WTC11 (cell line): Measurements from ENCODE around the gene CTDP1. TPM values are rescaled to one million over a fixed set of nuclear protein-coding genes. Genes with fewer than 3 reads are reported as not detected.
A peak's percentile ranks its signal among the peaks of the same experiment; 100 is the strongest.

ENCODE experiments used
- ATAC-seq: fragments of 200-7000 bp; cut with Tn5 transposase; 2 replicates; pipeline ENCODE4 v1.10.0; 2021; ENCODE audit warnings: mild to moderate bottlenecking, moderate library complexity
- CTCF ChIA-PET: fragments of 300-600 bp; sonication (Branson Sonifier 250); formaldehyde crosslinking; loops from one replicate; lab custom pipeline; 2021; ENCODE audit warnings: antibody characterized with exemption; lab: Charles Lee
- POLR2A ChIA-PET: fragments of 350-600 bp; sonication (Branson Sonifier 250); formaldehyde crosslinking; loops from one replicate; lab custom pipeline; 2021; ENCODE audit warnings: antibody characterized with exemption; lab: Charles Lee
- DNase-seq: peaks from one replicate; pipeline ENCODE4 v3.0.0; 2021; ENCODE audit warnings: low spot score
- H3K27ac Mint-ChIP-seq: 2 replicates; pipeline ENCODE4 v1.8.0; 2021; ENCODE audit warnings: mixed read lengths
- H3K27me3 Mint-ChIP-seq: 2 replicates; pipeline ENCODE4 v1.8.0; 2021; ENCODE audit warnings: low read depth, mild to moderate bottlenecking, moderate library complexity, mixed read lengths
- H3K36me3 Mint-ChIP-seq: 2 replicates; pipeline ENCODE4 v1.8.0; 2021; ENCODE audit warnings: mixed read lengths
- H3K4me1 Mint-ChIP-seq: 2 replicates; pipeline ENCODE4 v1.8.0; 2022; ENCODE audit warnings: mixed read lengths
- H3K4me3 Mint-ChIP-seq: 2 replicates; pipeline ENCODE4 v1.8.0; 2021; ENCODE audit warnings: mild to moderate bottlenecking, moderate library complexity, mixed read lengths
- H3K9me3 Mint-ChIP-seq: 2 replicates; pipeline ENCODE4 v1.8.0; 2021; ENCODE audit warnings: mixed read lengths
- ATF1 ChIP-seq: sonication (generic); formaldehyde crosslinking; IDR thresholded peaks from 2 replicates; pipeline ENCODE4 v1.8.1; 2023; ENCODE audit warnings: mild to moderate bottlenecking, moderate library complexity, missing genetic modification reagents
- CBFB ChIP-seq: sonication (generic); formaldehyde crosslinking; IDR thresholded peaks from 2 replicates; pipeline ENCODE4 v1.8.1; 2022; ENCODE audit warnings: mild to moderate bottlenecking, low read depth, missing genetic modification reagents
- ELF4 ChIP-seq: sonication (generic); formaldehyde crosslinking; IDR thresholded peaks from 2 replicates; pipeline ENCODE4 v1.8.1; 2022; ENCODE audit warnings: low read depth, mild to moderate bottlenecking, moderate library complexity, missing genetic modification reagents
- EMX1 ChIP-seq: fragments of 250-450 bp; sonication (Bioruptor Pico); IDR thresholded peaks from 2 replicates; pipeline ENCODE4 v1.8.0; 2021; ENCODE audit warnings: mild to moderate bottlenecking
- ERG ChIP-seq: fragments of 250-450 bp; sonication (Bioruptor Pico); IDR thresholded peaks from 2 replicates; pipeline ENCODE4 v1.8.0; 2021; ENCODE audit warnings: mild to moderate bottlenecking
- ETV6 ChIP-seq: sonication (generic); formaldehyde crosslinking; IDR thresholded peaks from 2 replicates; pipeline ENCODE4 v1.8.1; 2022; ENCODE audit warnings: mild to moderate bottlenecking, missing genetic modification reagents
- HMGXB4 ChIP-seq: sonication (generic); formaldehyde crosslinking; IDR thresholded peaks from 2 replicates; pipeline ENCODE4 v1.8.1; 2023; ENCODE audit warnings: mild to moderate bottlenecking, moderate library complexity, missing genetic modification reagents
- IRF1 ChIP-seq: sonication (generic); formaldehyde crosslinking; IDR thresholded peaks from 2 replicates; pipeline ENCODE4 v1.8.0; 2023; ENCODE audit warnings: missing genetic modification reagents
- IRF2 ChIP-seq: sonication (generic); formaldehyde crosslinking; IDR thresholded peaks from 2 replicates; pipeline ENCODE4 v1.8.0; 2022; ENCODE audit warnings: low read depth, missing genetic modification reagents, borderline replicate concordance
- JAZF1 ChIP-seq: fragments of 250-450 bp; sonication (Bioruptor Pico); IDR thresholded peaks from 2 replicates; pipeline ENCODE4 v1.9.0; 2021; ENCODE audit warnings: moderate library complexity, mild to moderate bottlenecking, inconsistent platforms
- MXD4 ChIP-seq: fragments of 250-450 bp; sonication (Bioruptor Pico); IDR thresholded peaks from 2 replicates; pipeline ENCODE4 v1.8.0; 2021; ENCODE audit warnings: mild to moderate bottlenecking, moderate library complexity, borderline replicate concordance
- MYBL2 ChIP-seq: sonication (generic); formaldehyde crosslinking; IDR thresholded peaks from 2 replicates; pipeline ENCODE4 v1.8.1; 2023; ENCODE audit warnings: mild to moderate bottlenecking, moderate library complexity, missing genetic modification reagents
- NFATC4 ChIP-seq: fragments of 250-450 bp; sonication (Bioruptor Pico); IDR thresholded peaks from 2 replicates; pipeline ENCODE4 v1.9.0; 2021; ENCODE audit warnings: mild to moderate bottlenecking
- NFE2L1 ChIP-seq: sonication (generic); formaldehyde crosslinking; IDR thresholded peaks from 2 replicates; pipeline ENCODE4 v1.8.1; 2023; ENCODE audit warnings: missing genetic modification reagents
- NFYB ChIP-seq: sonication (generic); formaldehyde crosslinking; conservative IDR thresholded peaks from 2 replicates; pipeline ENCODE4 v1.8.0; 2022; ENCODE audit warnings: low read depth, missing genetic modification reagents
- PREB ChIP-seq: sonication (generic); formaldehyde crosslinking; IDR thresholded peaks from 2 replicates; pipeline ENCODE4 v1.8.1; 2022; ENCODE audit warnings: mild to moderate bottlenecking, missing genetic modification reagents, moderate library complexity, borderline replicate concordance
- SMAD3 ChIP-seq: sonication (generic); formaldehyde crosslinking; IDR thresholded peaks from 2 replicates; pipeline ENCODE4 v1.8.0; 2022; ENCODE audit warnings: missing genetic modification reagents, mild to moderate bottlenecking, borderline replicate concordance
- SP1 ChIP-seq: sonication (generic); formaldehyde crosslinking; conservative IDR thresholded peaks from 2 replicates; pipeline ENCODE4 v1.8.1; 2022; ENCODE audit warnings: missing genetic modification reagents
- USF2 ChIP-seq: sonication (generic); formaldehyde crosslinking; IDR thresholded peaks from 2 replicates; pipeline ENCODE4 v1.8.1; 2023; ENCODE audit warnings: mild to moderate bottlenecking, missing genetic modification reagents, moderate library complexity
- ZMAT4 ChIP-seq: fragments of 250-450 bp; sonication (Bioruptor Pico); IDR thresholded peaks from 2 replicates; pipeline ENCODE4 v1.9.0; 2021; ENCODE audit warnings: mild to moderate bottlenecking
- ZNF121 ChIP-seq: sonication (generic); formaldehyde crosslinking; IDR thresholded peaks from 2 replicates; pipeline ENCODE4 v1.8.0; 2023; ENCODE audit warnings: missing genetic modification reagents
- ZNF425 ChIP-seq: fragments of 250-450 bp; sonication (Bioruptor Pico); conservative IDR thresholded peaks from 2 replicates; pipeline ENCODE4 v1.9.0; 2021; ENCODE audit warnings: mild to moderate bottlenecking
- ZNF532 ChIP-seq: fragments of 250-450 bp; sonication (Bioruptor Pico); IDR thresholded peaks from 2 replicates; pipeline ENCODE4 v1.9.0; 2021; ENCODE audit warnings: mild to moderate bottlenecking, borderline replicate concordance
- total RNA-seq: library from RNA; stranded (reverse); gene quantifications from 3 replicates; pipeline ENCODE4 v1.2.3, GENCODE V29; 2021

The CTDP1 gene
- total RNA-seq, 1 experiment from 2014 or later = 39.7 TPM

GRCh38 chr18:79702906-79703305 lies 23.3 kb downstream of the CTDP1 start:
- ChIA-PET POLR2A (no interaction called here), CTCF (no interaction called here)
- H3K27me3 Mint-ChIP-seq = no peaks in the 10 kb centered on the region
- H3K4me1 Mint-ChIP-seq = no peaks in the 10 kb centered on the region
- H3K36me3 Mint-ChIP-seq = peaks cover 67% of the 10 kb centered on the region
- DNase-seq (no peak), ATAC-seq (no peak)
- no peak overlapping the region for H3K27ac Mint-ChIP-seq
- no peak for TF ChIP-seq USF2
- TF ChIP-seq NFE2L1 (CRISPR knock-in tag) = no peak
- no peak for TF ChIP-seq EMX1 (CRISPR knock-in tag)
- no peak for TF ChIP-seq NFYB (CRISPR knock-in tag)
- no peak for TF ChIP-seq HMGXB4
- no peak for TF ChIP-seq IRF2
- TF ChIP-seq NFATC4 = no peak
- no peak for TF ChIP-seq ELF4 (CRISPR knock-in tag)
- no peak for TF ChIP-seq MXD4
- TF ChIP-seq JAZF1 = no peak
- TF ChIP-seq MYBL2 (CRISPR knock-in tag) = no peak
- TF ChIP-seq ETV6 (CRISPR knock-in tag) = no peak
- TF ChIP-seq PREB = no peak
- TF ChIP-seq ZNF121 (CRISPR knock-in tag) = no peak
- TF ChIP-seq ZMAT4 = no peak
- no peak for TF ChIP-seq ATF1 (CRISPR knock-in tag)
- no peak for TF ChIP-seq IRF1
- no peaks in the 10 kb centered on the region for H3K9me3 Mint-ChIP-seq
- H3K4me3 Mint-ChIP-seq = no peak overlapping the region

GRCh38 chr18:79704631-79705030 lies 25.0 kb downstream of the CTDP1 start:
- H3K36me3 Mint-ChIP-seq = peaks cover 56% of the 10 kb centered on the region
- no peaks in the 10 kb centered on the region for H3K9me3 Mint-ChIP-seq
- H3K27ac Mint-ChIP-seq = 0 out of 2 replicates have a peak overlapping the region, but pooled peaks have one; percentile 57
- ChIA-PET CTCF (no interaction called here), POLR2A (no interaction called here)
- no peak for ATAC-seq
- no peaks in the 10 kb centered on the region for H3K4me1 Mint-ChIP-seq
- DNase-seq = no peak
- H3K27me3 Mint-ChIP-seq = no peaks in the 10 kb centered on the region
- no peak overlapping the region for H3K4me3 Mint-ChIP-seq
- TF ChIP-seq MXD4 (no peak), SP1 (no peak), SMAD3 (CRISPR knock-in tag) (no peak), ZNF532 (CRISPR knock-in tag) (no peak), ERG (CRISPR knock-in tag) (no peak), ATF1 (CRISPR knock-in tag) (no peak), CBFB (CRISPR knock-in tag) (no peak), PREB (no peak), ZNF425 (no peak), JAZF1 (no peak), EMX1 (CRISPR knock-in tag) (no peak)
